DMS153 (cell line): ENCODE data around the gene SLC22A7.
"Not testable (repeated sequence)": the region's sequence is repeated elsewhere in the genome, so short reads cannot be mapped to it uniquely, and the experiment has no call there.

Source experiments
- DNase-seq: peaks from one replicate; lab custom pipeline; 2025; lab: John Stamatoyannopoulos, UW

The SLC22A7 gene

DNA sequence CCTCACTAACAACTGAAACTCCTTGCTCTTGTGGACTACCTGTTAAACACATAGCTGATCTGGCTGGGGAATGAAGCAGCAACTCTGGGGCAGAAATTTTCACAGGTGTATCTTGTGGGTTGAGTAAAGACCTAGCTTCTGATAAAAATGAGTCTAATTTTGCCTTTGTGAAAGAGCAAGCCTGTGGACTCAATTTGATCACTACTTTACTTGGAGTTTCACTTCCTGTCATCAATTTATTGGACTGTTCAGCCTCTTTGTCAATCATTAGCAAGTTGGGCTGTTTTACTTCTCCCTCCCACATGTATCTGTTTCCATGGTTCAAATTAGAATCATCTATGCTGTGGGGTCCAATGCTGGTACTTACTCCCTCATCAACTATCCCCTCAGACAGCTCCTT is 40.2 kb downstream of the SLC22A7 start:
- no peak for DNase-seq

DNA sequence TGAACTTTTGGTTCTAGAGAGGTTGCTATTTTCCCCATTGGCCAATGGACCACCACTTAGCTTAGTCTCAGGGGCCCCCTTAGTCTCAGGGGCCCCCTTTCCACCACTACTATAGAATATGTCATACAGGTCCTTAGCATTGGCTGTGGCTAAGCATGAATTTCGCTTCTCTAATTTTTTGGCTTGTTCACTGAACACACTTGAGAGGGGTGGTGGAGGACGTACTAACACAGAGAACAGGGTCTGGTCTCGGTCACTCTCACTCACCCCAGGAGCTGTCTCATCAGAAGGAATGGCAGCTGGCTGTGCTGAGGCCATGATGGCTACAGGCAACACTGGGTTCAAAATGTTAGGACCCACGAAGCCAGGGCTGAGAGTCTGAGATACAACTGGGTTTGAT is 41.1 kb downstream of the SLC22A7 start:
- no peak for DNase-seq

DNA sequence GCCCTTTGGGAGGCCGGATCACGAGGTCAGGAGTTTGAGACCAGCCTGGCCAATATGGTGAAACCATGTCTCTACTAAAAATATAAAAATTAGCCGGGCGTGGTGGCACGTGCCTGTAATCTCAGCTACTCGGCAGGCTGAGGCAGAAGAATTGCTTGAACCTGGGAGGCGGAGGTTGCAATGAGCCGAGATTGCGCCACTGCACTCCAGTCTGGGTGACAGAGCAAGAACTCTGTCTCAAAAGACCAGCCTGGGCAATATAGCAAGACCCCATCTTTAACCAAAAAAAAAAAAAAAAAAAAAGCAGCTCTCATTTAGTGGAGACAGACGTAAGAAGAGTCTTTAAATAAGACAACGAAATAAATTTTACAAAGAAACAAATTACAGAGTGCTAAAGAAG is 48.2 kb downstream of the SLC22A7 start:
- not testable (repeated sequence) for DNase-seq

GRCh38 chr6:43347021-43347420 is 49.0 kb downstream of the SLC22A7 start:
- DNase-seq, result no peak

DNA sequence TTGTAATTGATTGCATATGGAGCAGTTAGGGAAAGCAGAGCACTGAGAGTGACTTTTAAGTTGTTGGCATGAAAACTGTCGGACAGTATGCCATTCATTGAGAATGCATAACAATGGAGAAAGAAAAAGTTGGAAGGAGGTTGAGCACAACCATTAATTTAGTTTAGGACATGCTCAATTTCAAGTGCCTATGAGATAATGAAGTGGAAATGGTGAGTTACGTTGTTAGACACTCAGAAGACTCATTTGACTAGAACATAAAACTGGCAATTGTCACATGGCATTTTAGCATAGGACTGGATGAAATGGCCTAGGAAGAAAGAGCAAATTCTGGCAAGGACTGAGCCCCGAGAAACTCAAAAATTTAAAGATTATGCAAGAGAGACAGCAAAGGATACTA is 49.4 kb downstream of the SLC22A7 start:
- no peak for DNase-seq

GRCh38 chr6:43351951-43352350 is 53.9 kb downstream of the SLC22A7 start:
- not testable (repeated sequence) for DNase-seq
